ENCODE data around the gene ADIPOR2. TPM values are rescaled to one million over a fixed set of nuclear protein-coding genes. Genes with fewer than 3 reads are reported as not detected.

Gene ADIPOR2
- total RNA-seq, 2 donors from 2014 or later: 35.3 to 45.5 TPM

DNA sequence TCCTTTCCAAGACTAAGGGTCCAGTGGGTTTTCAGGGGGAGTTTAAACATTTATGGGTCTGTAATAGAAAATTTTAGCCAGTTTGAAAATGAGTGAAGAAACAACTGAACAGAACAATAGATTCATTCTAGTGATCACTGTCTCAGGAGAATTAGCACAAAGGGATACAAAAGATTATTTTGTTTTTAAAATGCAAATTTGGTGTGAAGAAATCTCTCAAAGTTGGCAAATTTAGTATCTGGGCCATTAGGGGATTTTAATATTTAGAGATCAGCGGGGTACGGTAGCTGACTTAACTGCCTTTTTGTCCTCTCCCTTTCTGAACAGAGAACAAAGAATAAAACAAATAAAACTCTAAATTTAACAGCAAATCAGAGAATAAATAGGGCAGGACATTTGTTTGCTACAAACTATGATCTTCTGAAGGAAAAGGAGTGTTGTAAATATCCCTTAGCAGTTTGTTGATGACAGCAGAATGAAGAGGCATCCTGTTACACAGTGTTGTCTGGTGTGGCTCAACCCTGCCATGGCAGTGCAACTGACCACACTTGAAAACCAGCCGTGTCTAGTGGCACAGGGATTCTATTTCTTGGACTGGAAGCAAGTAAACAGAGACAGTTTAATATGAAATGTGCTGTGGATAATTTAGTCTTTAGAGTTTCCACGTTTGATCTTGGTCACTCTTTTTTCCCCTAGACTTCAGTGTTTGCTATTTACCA is 83.2 kb downstream of the ADIPOR2 start:
- DNase-seq (ENCODE audit: low spot score in 2 of 2) (no peak), ATAC-seq (no peak)
- H3K36me3 Mint-ChIP-seq: peaks cover 0 to 7% of the 10 kb centered on the region in 2 donors
- H3K9me3 Mint-ChIP-seq: no peaks in the 10 kb centered on the region
- no peak overlapping the region for H3K27ac Mint-ChIP-seq

DNA sequence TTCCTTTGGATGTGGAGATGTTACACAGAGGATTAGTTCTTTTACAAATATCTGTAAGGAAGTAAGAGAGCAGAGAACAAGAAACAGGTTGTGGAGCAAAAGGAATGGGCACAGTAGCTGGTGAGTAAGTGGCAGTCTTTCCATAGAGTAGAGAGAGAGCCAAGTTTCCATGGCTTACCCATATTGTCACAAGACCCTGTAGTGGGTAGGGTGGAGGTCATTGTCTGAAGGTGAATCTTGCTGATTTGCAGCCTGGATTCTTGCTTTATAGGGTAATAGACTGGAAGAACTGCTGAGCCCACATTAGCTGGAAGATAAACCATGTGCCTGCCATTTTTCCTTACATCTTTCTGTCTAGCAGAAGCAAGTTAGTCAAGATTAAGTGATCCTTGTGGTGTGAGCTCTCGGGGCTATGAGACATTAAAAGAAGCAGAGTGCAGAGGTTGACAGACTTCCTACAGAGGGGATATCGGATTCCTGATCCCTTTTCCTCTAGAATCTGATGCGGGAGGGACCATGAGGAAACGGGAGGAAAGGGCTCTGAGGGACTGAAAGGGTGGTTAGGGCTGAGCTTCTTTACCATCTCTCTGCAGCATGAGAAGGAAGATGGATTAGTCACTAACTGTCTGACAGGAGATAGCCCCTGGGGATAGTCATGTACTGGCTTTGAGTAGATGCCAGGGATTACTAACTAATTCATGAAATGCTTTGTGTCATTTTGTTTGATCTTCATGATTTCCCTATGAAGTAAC is 85.5 kb downstream of the ADIPOR2 start:
- H3K9me3 Mint-ChIP-seq: no peaks in the 10 kb centered on the region
- H3K36me3 Mint-ChIP-seq: peaks cover 0 to 7% of the 10 kb centered on the region in 2 donors
- DNase-seq (ENCODE audit: low spot score in 2 of 2): no peak
- no peak overlapping the region for H3K27ac Mint-ChIP-seq
- ATAC-seq: peak in 1 of 2 donors; percentile 53

DNA sequence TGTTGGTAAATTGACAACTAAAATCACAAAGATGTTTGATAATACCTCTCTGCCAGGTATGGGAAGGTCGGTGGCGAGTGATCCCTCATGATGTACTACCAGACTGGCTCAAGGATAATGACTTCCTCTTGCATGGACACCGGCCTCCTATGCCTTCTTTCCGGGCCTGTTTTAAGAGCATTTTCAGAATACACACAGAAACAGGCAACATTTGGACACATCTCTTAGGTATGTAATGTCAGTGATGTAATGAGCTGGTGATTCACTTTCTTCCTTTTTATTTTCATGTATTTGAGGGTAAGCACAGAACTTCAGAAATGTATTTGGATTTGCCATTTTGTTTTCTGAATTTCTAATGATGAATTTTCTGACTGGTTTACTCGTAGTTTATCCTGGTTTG is 86.9 kb downstream of the ADIPOR2 start:
- Mint-ChIP-seq H3K9me3 (no peaks in the 10 kb centered on the region), H3K27ac (no peak overlapping the region), H3K36me3 (peaks cover 0 to 7% of the 10 kb centered on the region in 2 donors)
- DNase-seq (ENCODE audit: low spot score in 2 of 2): no peak
- no peak for ATAC-seq

DNA sequence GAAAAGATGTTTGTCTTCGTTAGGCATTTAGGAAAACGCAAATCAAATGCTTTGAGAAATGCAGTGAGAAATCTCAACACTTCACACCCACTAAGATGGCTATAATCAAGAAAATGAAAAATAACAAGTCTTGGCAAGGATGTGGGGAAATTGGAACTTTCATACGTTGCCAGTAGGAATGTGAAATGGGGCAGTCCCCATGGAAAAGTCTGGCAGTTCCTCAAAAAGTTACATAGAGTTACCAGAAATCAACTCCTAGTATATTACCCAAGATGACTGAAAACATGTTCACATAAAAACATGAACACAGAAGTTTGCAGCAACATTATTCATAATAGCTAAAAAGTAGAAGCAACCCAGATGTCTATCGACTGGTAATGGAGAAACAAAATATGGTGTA is 88.0 kb downstream of the ADIPOR2 start:
- Mint-ChIP-seq H3K27ac (no peak overlapping the region), H3K9me3 (no peaks in the 10 kb centered on the region), H3K36me3 (peaks cover 0 to 7% of the 10 kb centered on the region in 2 donors)
- ATAC-seq (no peak), DNase-seq (ENCODE audit: low spot score in 2 of 2) (no peak)

DNA sequence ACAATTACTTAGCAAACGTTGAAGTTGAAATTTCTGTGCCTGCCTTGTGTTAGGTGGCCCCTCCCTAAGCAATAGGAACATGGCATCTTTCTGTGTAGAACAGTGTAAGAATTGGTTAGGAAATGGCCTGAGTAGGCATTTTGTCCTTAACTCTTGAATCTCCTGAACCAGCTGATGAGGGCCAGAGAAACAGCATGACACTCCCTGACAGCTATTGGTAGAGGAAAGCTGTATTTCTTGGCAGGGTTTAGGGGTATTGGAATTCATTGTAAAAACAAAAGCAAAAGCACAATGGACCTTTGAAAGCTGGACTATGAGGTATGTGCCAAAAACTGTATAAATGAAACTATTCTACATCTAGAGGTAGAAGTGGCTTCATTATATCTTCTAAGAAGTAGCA is 88.9 kb downstream of the ADIPOR2 start:
- no peak for ATAC-seq
- H3K9me3 Mint-ChIP-seq: no peaks in the 10 kb centered on the region
- peaks cover 0 to 7% of the 10 kb centered on the region in 2 donors for H3K36me3 Mint-ChIP-seq
- no peak for DNase-seq (ENCODE audit: low spot score in 2 of 2)
- H3K27ac Mint-ChIP-seq: no peak overlapping the region

DNA sequence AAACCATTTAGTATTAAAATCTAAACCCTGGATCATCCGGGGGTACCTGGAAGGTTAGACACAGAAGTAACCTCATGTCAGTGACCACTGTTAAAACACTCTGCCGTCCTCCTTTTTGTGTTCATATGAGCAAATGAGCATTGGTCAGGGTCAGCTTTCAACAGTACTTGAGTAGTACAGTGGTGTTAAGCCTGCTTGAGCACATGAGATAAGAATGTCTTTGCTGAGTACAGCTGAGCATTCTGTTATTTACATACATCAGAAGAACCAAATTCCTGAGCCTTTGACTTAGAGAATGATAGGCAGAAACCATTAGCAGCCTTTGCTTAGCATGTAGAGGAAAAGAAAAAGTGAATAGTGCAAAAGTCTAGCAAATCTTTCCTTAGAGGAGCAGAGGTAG is 90.9 kb downstream of the ADIPOR2 start:
- no peak for ATAC-seq
- peaks cover 0 to 1% of the 10 kb centered on the region in 2 donors for H3K36me3 Mint-ChIP-seq
- no peaks in the 10 kb centered on the region for H3K9me3 Mint-ChIP-seq
- H3K27ac Mint-ChIP-seq: no peak overlapping the region
- no peak for DNase-seq (ENCODE audit: low spot score in 2 of 2)

DNA sequence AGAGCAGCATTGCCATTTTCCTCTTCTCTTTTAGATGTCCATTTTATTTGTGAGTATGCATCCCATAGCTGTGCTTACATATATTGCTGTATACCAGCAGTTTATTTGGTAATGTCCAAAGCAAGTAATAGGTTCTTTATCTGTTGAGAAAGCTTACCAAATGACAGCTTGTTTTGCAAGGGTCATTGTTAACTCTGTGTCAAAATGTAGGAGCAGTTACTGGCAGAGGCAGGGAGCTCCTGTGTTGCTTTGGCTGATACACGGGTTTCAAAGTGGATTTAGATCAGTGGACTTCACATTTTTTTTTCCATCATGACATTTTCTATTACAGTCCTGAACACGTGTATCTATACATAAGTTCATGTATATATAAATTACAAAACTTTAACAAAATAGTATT is 91.3 kb downstream of the ADIPOR2 start:
- Mint-ChIP-seq H3K9me3 (no peaks in the 10 kb centered on the region), H3K36me3 (no peaks in the 10 kb centered on the region), H3K27ac (no peak overlapping the region)
- ATAC-seq: no peak
- DNase-seq (ENCODE audit: low spot score in 2 of 2): no peak

DNA sequence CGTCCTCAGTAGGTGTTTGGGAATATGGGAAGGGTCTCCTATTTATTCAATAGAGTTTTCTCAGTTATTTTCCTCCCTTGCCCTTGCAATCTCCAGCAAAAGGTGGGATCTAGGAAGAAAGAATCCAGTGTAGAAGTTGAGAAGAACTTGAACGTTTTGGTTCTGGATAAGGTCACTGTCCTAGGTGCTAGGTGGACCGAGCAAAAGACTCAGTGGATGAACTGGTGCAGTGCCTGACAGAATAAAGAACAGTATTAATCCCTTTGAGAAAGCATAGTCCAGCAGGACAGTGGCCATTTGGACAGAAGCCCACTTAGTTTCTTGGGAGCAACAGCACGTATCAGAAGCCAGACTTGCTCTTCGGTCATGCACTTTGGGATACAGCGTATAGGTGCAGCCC is 96.8 kb downstream of the ADIPOR2 start:
- Mint-ChIP-seq H3K36me3 (no peaks in the 10 kb centered on the region), H3K9me3 (no peaks in the 10 kb centered on the region), H3K27ac (no peak overlapping the region)
- no peak for ATAC-seq
- no peak for DNase-seq (ENCODE audit: low spot score in 2 of 2)

DNA sequence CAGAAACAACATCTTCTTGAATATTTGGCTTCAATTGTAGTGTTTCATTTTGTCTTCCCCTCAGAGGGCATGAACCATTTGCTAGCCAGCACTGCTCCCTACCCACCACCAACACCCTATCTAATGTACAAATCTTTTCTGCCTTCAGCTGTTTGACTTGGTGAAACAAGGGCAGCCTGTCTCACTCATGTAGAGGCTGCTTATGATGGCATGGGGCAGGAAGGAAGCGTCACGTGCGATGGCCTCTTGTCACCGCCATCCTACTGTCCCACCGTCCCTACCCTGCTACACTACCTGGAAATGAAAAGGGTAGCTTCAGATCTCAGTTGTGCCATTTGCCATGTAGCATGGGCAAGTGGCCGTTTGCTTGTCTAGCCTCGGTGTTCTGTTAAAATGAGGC is 99.6 kb downstream of the ADIPOR2 start:
- no peaks in the 10 kb centered on the region for H3K36me3 Mint-ChIP-seq
- H3K27ac Mint-ChIP-seq: peak overlapping the region in 1 of 2 donors; percentile 78
- DNase-seq (ENCODE audit: low spot score in 2 of 2): no peak
- H3K9me3 Mint-ChIP-seq: no peaks in the 10 kb centered on the region
- no peak for ATAC-seq

DNA sequence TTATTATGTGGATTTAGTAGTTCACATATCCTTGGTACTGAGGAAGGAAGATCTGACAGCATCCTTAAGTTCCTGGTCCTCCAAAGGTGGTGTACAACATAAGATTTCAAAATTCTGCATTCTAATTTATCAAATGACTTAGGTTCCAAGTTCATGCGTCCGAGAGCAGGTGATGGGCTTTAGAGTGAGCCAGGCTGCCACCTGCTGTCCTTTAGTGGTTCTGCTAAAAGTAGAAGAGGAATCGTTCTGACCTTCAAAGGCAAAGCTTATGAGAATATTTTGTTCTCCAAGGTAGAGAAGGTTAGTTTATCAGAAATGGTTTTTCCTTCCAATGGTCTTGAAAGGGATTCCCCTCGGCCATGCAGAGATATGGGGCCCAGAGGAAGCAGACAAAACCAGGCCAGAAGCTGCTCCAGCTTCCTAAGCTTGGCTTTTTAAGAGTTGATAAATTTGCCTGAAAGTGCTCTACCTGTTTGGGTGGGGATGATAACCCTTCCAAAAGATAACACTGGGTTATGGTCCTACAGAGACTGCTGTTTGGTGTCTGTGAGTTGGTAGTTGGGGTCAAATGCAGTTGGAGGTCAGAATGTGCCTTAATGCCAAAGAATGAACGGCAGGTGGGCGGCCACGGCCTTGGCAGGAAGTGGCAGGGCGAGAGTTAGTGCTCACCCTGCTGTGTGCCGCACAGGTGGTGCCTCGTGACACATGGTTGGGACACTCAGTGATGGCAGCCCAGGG is 100.4 kb downstream of the ADIPOR2 start:
- DNase-seq (ENCODE audit: low spot score in 2 of 2) (peak in 1 of 2 donors; percentile 53), ATAC-seq (peak; percentile 30 to 32)
- Mint-ChIP-seq H3K36me3 (no peaks in the 10 kb centered on the region), H3K9me3 (no peaks in the 10 kb centered on the region), H3K27ac (peak overlapping the region in 1 of 2 donors; percentile 78)

DNA sequence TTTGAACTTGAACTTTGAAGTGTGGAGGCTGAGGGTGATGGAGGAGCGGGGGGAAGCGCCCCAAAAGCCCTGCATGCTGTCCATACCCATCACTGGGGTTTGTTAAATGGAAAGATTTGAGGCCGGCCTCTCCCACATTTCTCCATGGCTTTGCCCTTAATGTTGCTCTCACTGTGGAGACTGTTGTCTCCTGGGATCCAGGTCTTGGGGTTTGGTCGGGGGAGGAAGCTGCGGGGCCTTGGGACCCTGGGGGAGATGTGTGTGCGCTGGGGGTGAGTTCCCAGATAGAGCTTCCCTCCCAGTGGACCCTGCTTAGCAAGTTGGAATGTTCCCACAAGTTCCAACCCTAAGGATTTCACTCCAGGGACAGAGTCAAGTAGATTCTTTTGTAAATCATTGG is 101.5 kb downstream of the ADIPOR2 start:
- DNase-seq (ENCODE audit: low spot score in 2 of 2) (no peak), ATAC-seq (no peak)
- H3K27ac Mint-ChIP-seq: peak overlapping the region; percentile 36 to 64
- no peaks in the 10 kb centered on the region for H3K9me3 Mint-ChIP-seq
- H3K36me3 Mint-ChIP-seq: no peaks in the 10 kb centered on the region

DNA sequence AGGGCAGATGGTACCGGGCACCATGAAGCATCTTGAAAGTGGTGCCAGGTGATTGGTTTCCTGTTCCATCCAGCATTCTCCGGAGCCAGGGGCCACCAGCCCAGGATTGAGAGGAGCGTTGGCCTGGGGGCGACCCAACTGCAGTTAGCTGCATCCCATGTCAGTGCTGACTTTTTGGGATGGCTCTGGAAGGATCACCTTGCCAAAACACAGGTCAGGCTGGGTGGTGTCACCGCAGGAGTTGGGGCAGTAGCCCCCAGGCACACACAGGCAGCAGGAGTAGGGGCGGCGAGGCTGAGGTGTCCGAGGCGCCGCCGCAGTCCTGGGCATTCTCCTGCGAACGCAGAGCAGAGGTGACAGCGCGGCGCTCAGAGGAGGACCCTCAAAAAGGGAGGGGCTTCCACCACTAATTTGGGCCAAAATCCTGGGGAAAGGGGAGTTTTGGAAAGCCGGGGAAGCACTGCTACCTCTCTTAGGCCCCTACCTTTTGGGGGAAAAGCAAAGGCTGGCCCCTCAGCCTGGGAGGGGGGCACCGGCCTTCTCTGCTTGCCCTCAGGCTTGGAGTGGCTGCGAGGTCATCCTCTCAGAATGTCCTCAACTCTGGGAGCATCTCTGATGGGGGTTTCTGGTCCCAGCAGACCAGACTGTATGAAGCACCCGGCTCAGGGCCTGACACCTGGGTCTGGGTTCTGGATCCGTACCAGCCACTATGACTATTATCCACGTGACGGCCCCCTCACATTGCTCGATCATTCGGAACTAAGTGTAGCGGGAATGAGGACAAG is 102.7 kb downstream of the ADIPOR2 start:
- DNase-seq (ENCODE audit: low spot score in 2 of 2) (no peak), ATAC-seq (no peak)
- Mint-ChIP-seq H3K9me3 (no peaks in the 10 kb centered on the region), H3K27ac (peak overlapping the region; percentile 64 to 68), H3K36me3 (no peaks in the 10 kb centered on the region)

DNA sequence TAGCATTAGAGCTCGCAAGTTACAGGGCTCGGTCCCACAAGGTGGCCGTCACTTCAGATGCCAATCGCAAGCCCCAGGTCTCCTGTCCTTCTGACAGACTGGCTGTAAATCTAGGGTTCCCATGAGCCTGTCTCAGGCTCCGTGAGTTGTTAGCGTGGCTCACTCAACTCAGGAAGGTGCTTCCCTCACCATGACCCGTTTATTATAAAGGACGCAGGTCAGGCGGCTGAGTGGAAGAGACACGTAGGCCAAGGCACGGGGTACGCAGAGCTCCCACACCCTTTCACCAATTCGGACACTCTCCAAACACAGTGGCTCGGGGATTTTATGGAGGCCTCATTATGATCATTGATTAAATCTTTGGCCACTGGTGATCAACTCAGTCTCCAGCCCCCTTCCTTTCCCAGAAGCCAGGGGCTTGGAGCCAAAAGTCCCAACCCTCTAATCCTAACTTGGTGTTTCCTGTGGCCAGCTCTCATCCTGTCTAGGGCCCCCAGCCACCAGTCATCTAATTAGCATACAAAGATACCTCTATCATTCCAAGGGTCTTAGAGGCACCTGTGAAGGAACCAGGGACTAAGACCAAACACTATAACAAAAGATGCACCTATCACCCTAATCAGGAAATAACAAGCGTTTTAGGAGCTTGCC is 103.7 kb downstream of the ADIPOR2 start:
- DNase-seq (ENCODE audit: low spot score in 2 of 2) (no peak), ATAC-seq (no peak)
- Mint-ChIP-seq H3K36me3 (no peaks in the 10 kb centered on the region), H3K27ac (peak overlapping the region; percentile 14 to 94), H3K9me3 (no peaks in the 10 kb centered on the region)

DNA sequence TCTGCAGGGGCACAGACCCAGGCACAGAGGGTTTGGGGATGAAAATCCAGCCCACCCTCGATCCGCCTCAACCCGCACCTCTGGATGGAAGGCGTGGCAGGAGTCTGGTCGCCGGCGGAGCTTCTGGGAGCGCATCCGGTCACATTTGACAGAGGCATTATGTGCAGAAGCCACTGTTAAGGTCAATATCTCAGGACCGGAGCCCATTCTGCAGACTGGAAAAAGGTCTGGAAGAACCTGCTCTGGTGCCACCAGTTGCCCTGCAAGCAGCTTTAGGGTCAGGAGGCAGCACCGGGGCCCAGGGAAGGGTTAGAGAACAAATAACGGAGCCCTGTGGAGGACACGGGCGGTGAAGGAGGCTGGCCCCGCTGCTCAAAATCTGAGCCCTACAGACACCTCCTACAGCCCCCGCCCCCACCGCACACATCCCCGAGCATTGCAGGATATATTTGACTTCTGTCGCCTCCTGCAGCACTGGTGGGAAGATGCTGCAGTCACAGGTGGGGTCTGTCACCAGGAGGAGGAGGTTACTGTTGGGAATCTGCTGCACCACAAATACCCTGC is 104.4 kb downstream of the ADIPOR2 start:
- DNase-seq (ENCODE audit: low spot score in 2 of 2): no peak
- H3K27ac Mint-ChIP-seq: peak overlapping the region in 1 of 2 donors; percentile 94
- H3K9me3 Mint-ChIP-seq: no peaks in the 10 kb centered on the region
- no peak for ATAC-seq
- no peaks in the 10 kb centered on the region for H3K36me3 Mint-ChIP-seq

DNA sequence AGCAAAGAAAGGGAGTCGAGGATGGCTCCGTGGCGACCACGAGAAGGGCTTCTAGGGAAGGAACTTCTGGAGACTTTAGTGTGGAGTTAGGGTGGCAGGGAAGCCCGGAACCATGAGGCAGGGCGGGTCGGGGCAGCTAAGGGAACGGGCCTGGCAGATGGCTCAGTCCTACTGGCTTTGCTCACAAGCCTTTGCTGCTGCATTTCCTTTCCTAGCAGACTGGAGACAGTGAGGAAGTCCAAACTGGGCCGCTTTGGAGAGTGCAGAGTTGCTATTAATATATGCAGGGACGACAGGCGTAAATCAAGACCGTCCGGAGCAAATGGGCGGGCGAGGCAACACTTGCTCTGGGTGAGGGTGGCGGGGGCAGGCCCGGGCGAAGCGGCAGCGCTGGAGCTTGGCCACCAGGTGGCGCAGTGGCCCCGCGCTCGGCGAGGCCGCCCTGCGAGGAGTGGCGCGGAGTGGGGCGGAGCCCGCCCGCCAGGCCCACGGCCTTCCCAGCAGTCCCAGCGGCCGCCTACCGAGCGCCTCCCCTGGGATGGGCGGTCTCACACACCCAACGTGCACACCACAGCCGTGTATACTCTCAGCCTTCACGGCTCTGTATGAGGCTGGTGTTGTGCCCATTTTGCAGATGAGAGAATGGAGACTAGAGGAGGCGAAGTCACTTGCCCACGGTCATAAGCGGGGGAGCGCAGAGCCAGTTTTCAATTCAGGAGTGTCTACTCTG is 105.1 kb downstream of the ADIPOR2 start:
- ATAC-seq (peak; percentile 96 to 97), DNase-seq (ENCODE audit: low spot score in 2 of 2) (peak; percentile 94 to 98)
- no peaks in the 10 kb centered on the region for H3K9me3 Mint-ChIP-seq
- H3K36me3 Mint-ChIP-seq: no peaks in the 10 kb centered on the region
- peak overlapping the region; percentile 92 to 94 for H3K27ac Mint-ChIP-seq

Data from activated naive CD4-positive, alpha-beta T cell treated with anti-CD3 and anti-CD28 coated beads, Interleukin-2, amount 50 U/mL, for 72 hours (primary cell).